HG02938 (cell line): ENCODE results near the gene NPIPA2.
"Not testable (repeated sequence)": the region's sequence is repeated elsewhere in the genome, so short reads cannot be mapped to it uniquely, and the experiment has no call there.

ENCODE experiments used
- ATAC-seq: cut with Tn5 transposase; IDR thresholded peaks from one replicate; pipeline ENCODE4 v1.9.1; 2021; ENCODE audit warnings: mild to moderate bottlenecking, moderate library complexity; ENCODE audit not compliant: unreplicated experiment

The NPIPA2 gene

DNA sequence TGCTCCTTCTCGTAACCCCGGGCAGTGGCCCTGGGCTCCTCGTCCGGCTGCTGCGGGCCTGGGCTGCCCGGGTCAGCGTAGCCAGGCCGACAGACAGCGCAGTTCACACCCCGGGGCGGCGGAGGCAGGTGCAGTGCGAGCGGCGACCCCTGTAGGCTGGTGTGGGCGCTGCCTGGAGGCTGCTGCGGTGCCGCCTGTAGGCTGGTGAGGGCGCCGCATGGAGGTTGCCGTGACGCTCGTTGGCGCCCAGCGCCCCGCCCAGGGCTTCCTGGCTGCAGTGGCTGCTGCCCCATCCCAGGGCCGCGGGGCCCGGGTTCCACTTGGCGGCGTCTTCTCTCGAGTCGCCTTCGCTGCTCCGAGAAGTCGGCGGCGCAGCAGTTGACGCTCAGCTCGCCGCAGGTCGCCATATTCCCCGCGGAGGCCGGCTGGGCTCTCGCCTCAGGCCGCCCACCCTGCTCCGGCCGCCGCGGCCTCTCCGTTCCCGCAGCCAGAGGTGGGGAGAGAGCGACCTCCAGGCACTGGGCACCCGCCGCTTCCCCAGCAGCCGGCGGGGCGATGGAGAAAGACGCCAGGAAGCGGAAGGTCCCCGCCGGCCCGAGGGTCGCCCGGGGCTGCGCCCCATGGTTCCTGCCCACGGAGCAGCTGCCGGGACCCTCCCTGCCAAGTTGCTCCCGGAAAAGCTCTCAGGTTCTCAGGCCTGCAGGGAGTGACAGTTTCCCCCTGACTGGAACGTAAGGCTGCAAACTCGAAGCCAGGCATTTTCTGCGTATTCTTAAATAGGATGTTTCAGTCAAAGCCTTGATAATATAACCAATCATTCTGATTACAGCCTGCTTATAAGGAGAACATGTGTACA lies at the start of gene NPIPA2:
Gene NPIPA2, plus strand, starts transcription at position 261 of the 856 bp plus-strand sequence. CDS start 5,533 bp downstream, outside the sequence.
- peak; percentile 90 for ATAC-seq

DNA sequence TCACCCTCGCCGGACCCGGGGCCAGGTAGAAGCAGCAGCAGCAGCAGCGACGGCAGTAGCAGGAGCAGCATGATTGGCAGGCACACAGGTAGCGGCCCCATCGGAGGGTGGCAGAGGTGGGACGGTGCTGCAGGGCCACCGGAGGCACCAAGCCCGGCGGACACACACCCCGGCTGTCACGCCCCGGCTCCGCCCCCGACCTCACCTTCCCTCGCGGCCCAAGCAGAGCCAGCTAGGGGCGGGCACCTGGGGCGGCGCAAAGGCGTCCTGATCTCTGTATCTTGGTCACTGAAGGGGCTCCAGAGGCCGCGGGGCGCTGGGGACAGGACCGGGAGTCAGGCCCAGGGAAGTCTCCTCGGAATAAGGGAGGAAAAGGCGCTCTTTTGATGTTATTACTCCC lies 48.2 kb upstream of the NPIPA2 start, which contains the start of gene PLA2G10:
Gene PLA2G10, minus strand, starts transcription at position 180 of the 400 bp plus-strand sequence. Its CDS starts 79 bp downstream, at position 101.
- not testable (repeated sequence) for ATAC-seq

DNA sequence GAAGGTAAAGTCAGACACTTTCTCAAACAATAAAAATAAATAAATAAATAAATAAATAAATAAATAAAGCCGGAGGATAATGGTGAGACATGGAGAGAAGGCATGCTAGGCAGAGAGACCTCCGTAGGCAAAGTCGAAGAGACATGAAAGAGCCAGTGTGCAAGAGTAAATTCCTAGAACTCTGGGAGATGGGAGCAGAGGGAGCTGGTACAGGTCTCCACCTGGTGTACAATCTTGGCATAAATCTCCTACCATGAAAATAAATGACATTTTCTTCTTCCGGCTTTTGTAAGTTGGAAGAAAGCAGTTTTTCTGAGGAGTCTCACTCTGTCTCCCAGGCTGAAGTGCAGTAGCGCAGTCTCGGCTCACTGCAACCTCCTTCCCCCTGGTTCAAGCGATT lies 40.5 kb upstream of the NPIPA2 start:
- not testable (repeated sequence) for ATAC-seq

DNA sequence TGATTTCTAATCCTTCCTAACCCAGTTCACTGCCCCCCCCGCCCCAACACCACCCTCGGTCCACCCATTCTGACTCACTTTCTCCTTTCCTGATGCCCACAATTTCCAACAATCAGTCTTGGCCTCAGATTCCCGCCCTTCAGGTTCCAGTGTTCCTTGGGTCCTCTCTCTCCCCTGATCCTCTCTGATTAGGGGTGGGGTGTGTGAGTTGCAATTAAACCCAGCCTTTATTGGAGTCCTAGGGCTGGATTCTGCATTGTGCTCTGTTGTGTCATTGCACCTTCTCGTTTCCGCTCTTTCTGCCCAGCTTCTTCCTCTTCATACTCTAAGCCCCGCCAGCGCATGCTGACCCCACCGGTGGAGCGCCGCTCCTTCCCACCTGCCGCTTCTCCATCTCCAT lies 39.7 kb upstream of the NPIPA2 start:
- ATAC-seq: not testable (repeated sequence)

DNA sequence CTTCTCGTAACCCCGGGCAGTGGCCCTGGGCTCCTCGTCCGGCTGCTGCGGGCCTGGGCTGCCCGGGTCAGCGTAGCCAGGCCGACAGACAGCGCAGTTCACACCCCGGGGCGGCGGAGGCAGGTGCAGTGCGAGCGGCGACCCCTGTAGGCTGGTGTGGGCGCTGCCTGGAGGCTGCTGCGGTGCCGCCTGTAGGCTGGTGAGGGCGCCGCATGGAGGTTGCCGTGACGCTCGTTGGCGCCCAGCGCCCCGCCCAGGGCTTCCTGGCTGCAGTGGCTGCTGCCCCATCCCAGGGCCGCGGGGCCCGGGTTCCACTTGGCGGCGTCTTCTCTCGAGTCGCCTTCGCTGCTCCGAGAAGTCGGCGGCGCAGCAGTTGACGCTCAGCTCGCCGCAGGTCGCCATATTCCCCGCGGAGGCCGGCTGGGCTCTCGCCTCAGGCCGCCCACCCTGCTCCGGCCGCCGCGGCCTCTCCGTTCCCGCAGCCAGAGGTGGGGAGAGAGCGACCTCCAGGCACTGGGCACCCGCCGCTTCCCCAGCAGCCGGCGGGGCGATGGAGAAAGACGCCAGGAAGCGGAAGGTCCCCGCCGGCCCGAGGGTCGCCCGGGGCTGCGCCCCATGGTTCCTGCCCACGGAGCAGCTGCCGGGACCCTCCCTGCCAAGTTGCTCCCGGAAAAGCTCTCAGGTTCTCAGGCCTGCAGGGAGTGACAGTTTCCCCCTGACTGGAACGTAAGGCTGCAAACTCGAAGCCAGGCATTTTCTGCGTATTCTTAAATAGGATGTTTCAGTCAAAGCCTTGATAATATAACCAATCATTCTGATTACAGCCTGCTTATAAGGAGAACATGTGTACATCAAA lies 38.9 kb upstream of the NPIPA2 start, which contains the start of gene NPIPA3:
Gene NPIPA3, plus strand, starts transcription at position 256 of the 856 bp plus-strand sequence. CDS start 5,533 bp downstream, outside the sequence.
- ATAC-seq: peak; percentile 90

DNA sequence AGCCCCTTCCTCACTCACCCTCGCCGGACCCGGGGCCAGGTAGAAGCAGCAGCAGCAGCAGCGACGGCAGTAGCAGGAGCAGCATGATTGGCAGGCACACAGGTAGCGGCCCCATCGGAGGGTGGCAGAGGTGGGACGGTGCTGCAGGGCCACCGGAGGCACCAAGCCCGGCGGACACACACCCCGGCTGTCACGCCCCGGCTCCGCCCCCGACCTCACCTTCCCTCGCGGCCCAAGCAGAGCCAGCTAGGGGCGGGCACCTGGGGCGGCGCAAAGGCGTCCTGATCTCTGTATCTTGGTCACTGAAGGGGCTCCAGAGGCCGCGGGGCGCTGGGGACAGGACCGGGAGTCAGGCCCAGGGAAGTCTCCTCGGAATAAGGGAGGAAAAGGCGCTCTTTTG lies 9.1 kb upstream of the NPIPA2 start:
- not testable (repeated sequence) for ATAC-seq

DNA sequence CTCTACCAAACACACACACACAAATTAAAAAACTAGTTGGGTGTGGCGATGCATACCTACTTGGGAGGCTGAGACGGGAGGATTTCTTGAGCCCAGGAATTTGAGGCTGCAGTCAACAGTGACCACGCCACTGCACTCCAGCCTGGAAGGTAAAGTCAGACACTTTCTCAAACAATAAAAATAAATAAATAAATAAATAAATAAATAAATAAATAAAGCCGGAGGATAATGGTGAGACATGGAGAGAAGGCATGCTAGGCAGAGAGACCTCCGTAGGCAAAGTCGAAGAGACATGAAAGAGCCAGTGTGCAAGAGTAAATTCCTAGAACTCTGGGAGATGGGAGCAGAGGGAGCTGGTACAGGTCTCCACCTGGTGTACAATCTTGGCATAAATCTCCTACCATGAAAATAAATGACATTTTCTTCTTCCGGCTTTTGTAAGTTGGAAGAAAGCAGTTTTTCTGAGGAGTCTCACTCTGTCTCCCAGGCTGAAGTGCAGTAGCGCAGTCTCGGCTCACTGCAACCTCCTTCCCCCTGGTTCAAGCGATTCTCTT lies 1.4 kb upstream of the NPIPA2 start:
- ATAC-seq: not testable (repeated sequence)

DNA sequence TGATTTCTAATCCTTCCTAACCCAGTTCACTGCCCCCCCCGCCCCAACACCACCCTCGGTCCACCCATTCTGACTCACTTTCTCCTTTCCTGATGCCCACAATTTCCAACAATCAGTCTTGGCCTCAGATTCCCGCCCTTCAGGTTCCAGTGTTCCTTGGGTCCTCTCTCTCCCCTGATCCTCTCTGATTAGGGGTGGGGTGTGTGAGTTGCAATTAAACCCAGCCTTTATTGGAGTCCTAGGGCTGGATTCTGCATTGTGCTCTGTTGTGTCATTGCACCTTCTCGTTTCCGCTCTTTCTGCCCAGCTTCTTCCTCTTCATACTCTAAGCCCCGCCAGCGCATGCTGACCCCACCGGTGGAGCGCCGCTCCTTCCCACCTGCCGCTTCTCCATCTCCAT lies 539 bp upstream of the NPIPA2 start:
- peak; percentile 6 for ATAC-seq

DNA sequence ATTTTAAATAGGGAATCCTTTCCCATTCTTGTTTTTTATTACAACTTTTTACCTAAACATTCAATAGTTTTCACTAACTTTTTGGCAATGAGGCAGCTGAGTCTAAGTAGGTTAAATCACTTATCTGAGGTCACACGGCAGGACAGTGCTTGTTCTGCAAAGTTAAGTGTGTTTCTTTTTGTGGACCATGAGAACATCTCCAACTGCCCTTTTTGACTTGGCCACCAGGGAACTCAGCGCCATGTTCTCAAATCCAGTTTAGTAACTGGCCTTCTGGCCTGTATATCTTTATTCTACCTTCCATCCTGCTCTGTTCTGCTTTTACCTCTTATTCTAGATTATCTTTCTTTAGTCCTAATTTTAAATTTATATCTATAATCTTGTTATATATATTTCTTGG lies 31.3 kb downstream of the NPIPA2 start:
- not testable (repeated sequence) for ATAC-seq

DNA sequence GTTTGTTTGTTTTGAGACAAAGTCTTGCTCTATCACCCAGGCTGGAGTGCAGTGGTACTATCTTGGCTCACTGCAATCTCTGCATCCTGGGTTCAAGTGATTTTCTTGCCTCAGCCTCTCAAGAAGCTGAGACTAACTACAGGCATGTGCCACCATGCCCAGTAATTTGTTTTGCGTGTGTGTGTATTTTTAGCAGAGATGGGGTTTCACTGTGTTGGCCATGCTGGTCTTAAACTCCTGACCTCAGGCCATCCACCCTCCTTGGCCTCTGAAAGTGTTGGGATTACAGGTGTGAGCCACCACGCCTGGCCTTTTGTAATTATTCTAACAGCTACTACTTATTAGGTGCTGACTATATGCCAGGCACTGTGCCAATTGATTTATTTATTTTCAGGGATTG lies 33.3 kb downstream of the NPIPA2 start:
- ATAC-seq: not testable (repeated sequence)

DNA sequence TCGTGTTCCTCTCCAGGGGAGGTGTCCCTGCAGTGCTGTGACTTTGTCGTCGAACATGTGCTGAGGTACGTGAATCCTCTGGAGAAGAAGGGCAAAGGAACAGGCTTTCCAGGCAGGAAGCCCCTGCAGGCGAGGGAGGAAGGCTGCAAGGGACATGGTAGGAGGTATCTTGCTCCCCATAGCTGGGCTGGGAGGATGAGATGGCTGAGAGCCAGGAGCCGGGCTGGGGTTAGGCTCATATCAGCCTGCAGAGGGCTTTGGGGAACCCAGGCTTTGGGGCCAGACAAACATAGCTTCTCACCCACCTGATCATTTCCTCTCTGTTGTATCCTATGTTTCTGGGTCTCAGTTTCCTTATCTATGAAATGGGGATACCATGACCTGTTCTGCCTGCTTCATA lies 34.4 kb downstream of the NPIPA2 start:
- ATAC-seq: not testable (repeated sequence)

DNA sequence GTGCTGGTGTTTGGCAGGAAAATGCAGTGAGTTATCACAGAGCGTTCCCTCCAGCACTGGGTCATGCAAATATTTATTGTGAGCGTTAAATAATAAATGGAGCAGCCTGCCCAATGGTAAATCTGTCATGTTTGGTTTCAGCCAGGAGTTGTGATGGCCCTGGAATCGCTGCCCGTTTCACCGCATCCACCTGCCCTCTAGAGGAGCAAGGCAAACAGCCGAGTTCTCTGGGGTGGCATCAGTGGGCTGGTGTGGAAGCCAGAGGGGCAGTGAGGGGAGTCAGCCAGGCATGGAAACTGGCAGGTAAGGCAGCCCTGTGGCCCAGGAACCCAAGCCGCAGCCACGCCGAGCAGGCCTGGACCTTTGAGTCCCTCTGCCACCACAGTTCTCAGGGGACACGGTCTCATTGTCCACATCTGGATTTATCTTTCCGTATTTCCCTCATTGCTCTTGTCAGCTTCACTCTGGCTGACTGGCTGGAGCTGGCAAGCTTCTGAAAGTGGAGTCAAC lies 37.1 kb downstream of the NPIPA2 start:
- not testable (repeated sequence) for ATAC-seq

DNA sequence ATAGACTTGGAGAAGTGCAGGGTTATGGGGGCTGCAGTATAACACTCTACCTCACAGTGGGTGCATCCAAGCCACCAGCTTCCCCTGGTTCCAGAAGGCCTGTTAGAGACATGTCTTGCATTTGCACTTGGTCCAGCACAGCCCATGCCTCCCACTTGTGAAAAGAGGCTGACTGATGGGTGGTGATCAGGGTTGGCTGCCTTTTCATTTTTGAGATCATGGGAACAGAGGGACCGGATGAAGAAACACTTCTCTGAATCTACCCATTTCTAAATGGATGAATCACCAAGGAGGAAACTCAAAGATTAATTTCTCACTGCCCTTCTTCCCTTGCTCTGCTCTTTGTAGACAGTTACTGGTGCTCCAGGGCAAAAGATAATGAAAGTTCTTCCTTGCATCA lies 43.8 kb downstream of the NPIPA2 start:
- ATAC-seq: not testable (repeated sequence)

DNA sequence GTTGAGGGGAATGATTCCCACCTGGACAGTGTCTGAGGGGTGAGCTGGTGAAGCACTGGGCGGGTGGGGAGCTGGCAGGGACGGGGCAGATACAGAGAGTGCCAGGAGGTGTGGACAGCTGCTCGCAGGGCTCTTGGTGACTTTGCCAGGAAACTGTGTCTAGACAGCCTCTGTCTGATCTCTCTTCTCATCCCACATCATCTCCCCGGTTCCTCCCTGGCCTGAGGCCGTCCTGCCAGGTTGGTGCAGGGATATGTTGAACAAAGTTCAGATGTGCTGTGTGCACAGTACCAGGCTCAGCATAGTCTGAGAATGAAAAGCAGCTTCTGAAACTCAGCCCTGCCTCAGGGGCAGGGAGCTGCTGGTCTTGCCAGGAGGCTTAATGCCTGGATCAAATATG lies 47.2 kb downstream of the NPIPA2 start:
- not testable (repeated sequence) for ATAC-seq

DNA sequence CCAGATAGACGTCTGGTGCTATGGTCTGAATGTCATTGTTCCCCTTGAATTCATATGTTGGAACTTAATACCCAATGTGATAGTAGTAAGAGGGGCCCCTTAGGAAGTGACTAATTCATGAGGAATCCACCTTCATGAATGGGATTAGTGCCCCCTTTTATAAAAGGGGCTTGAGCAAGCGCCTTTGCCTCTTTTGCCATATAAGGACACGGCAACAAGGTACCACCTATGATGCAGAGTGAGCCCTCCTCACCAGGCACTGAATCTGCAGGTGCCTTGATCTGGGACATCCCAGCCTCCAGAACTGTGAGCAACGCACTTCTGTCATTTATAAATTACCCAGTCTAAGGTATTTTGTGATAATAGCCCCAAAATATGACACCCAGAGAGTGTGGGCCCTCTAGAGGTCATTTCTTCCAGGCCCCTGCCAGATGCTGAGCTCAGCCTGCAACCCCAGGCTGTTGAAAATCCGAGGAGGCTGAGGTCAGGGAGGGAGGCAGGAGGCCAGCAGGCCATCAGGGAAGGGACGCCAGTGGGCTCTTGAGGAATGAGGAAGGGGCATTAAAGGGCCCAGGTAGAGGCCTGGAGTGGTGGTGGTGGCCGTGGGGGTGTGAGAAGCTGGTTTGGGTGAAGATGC lies 48.1 kb downstream of the NPIPA2 start:
- not testable (repeated sequence) for ATAC-seq

DNA sequence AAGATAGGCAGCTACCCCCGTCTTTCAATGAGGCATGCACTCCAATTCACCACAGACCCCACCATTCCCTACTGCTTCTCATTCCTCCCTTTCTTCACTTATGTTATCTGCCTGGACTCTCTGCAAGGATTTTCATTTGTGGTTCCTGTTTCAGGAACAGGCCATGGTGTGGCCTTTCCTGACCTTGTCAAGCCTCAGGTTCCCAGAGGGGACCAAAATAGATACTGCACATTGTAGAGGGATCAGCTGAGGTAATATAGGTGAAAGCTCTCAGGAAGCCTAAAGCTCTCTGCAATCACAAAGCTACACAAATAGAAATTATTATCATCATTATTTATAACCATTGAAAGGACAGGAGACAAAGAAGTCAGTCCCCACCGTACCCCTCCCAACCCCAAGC lies 50.6 kb downstream of the NPIPA2 start:
- ATAC-seq: not testable (repeated sequence)

DNA sequence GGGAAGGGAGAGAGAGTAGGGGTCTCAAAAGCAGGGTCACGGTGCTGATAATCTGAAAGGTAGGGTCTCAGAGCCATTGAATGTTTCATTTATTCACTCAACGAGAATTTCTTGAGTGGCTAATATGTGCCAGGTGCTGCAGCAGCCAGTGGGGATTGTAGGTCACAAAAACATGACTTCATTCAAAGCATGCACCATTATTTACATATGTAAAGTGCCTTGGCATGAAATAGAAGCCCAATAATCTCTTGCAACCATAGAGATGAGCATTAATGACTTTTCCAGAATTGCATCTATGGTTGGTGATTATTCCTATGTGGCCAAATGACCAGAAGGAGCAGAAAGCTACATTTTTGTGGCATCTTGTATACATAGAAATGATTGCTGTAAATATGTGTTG lies 55.2 kb downstream of the NPIPA2 start:
- not testable (repeated sequence) for ATAC-seq

DNA sequence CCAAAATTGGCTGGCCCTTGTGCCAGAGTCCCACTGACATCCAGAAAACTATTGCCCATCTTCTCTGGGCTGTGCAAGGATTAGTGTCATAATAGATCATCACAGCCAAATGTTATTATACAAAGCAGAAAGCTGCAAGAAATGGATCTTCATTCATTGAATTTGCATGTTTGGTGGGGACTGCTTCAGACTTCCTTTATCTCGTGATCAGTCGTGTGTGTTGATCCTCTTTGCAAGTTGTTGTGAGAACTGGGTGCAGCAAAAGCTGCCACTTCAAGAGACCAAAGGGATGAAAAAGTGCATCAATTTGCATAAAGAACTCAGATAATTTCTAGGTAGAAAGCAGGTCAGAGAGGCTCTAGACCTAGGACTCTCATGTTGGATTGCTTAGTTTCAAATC lies 61.2 kb downstream of the NPIPA2 start:
- not testable (repeated sequence) for ATAC-seq

DNA sequence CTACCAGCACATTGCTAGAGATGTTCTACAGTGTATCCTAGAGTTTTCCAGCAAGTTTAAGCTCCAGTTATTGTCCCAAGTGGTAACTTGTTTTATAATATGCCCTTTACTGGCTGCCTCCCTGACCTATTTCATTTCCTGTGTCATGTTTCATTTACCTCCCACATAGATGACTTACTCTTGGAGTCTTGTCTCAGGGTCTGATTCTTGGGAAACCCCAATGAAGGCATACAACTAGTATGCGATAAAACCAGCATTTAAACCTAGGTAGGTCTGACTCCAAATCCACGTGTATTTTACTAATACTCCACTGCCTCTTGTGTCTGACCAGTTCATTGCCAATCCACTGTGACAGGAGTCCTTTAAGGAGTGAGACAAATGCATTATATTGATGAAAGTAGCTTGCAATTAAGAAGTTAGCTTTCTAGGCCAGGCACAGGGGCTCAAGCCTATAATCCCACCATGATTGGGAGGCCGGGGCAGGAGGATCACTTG lies 64.9 kb downstream of the NPIPA2 start:
- ATAC-seq: not testable (repeated sequence)

DNA sequence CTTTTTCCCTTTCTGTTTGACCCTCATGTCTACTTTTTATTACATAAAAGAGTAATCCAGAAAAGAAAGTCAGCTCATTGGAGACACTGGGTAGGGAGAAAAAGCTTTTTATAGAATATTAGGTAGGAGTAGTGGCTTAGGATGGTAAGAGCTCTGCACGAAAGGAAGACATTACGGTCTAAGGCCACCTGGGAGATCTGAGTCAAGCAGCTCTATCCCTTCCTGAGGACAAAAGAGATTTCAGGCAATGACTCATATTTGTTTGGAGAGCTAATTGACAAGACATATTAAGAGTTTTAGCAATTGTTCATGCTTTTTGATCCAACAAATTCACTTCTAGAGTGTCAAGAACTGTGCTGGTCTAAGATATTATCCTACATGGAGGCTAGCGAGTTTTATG lies 71.6 kb downstream of the NPIPA2 start:
- not testable (repeated sequence) for ATAC-seq
